WTC11 (cell line): ENCODE measurements around the gene SENP1. TPM values are rescaled to one million over a fixed set of nuclear protein-coding genes. Genes with fewer than 3 reads are reported as not detected.

Experiments used
- ATAC-seq: fragments of 200-7000 bp; cut with Tn5 transposase; 2 replicates; pipeline ENCODE4 v1.10.0; 2021; ENCODE audit warnings: mild to moderate bottlenecking, moderate library complexity
- CTCF ChIA-PET: fragments of 300-600 bp; sonication (Branson Sonifier 250); formaldehyde crosslinking; loops from one replicate; lab custom pipeline; 2021; ENCODE audit warnings: antibody characterized with exemption; lab: Charles Lee
- POLR2A ChIA-PET: fragments of 350-600 bp; sonication (Branson Sonifier 250); formaldehyde crosslinking; loops from one replicate; lab custom pipeline; 2021; ENCODE audit warnings: antibody characterized with exemption; lab: Charles Lee
- DNase-seq: peaks from one replicate; pipeline ENCODE4 v3.0.0; 2021; ENCODE audit warnings: low spot score
- H3K27ac Mint-ChIP-seq: 2 replicates; pipeline ENCODE4 v1.8.0; 2021; ENCODE audit warnings: mixed read lengths
- H3K27me3 Mint-ChIP-seq: 2 replicates; pipeline ENCODE4 v1.8.0; 2021; ENCODE audit warnings: low read depth, mild to moderate bottlenecking, moderate library complexity, mixed read lengths
- H3K36me3 Mint-ChIP-seq: 2 replicates; pipeline ENCODE4 v1.8.0; 2021; ENCODE audit warnings: mixed read lengths
- H3K4me1 Mint-ChIP-seq: 2 replicates; pipeline ENCODE4 v1.8.0; 2022; ENCODE audit warnings: mixed read lengths
- H3K4me3 Mint-ChIP-seq: 2 replicates; pipeline ENCODE4 v1.8.0; 2021; ENCODE audit warnings: mild to moderate bottlenecking, moderate library complexity, mixed read lengths
- H3K9me3 Mint-ChIP-seq: 2 replicates; pipeline ENCODE4 v1.8.0; 2021; ENCODE audit warnings: mixed read lengths
- ATF2 ChIP-seq: sonication (generic); formaldehyde crosslinking; IDR thresholded peaks from 2 replicates; pipeline ENCODE4 v1.8.1; 2022; ENCODE audit warnings: low read depth, missing genetic modification reagents, borderline replicate concordance
- CBFB ChIP-seq: sonication (generic); formaldehyde crosslinking; IDR thresholded peaks from 2 replicates; pipeline ENCODE4 v1.8.1; 2022; ENCODE audit warnings: mild to moderate bottlenecking, low read depth, missing genetic modification reagents
- CREB1 ChIP-seq: sonication (generic); formaldehyde crosslinking; IDR thresholded peaks from 2 replicates; pipeline ENCODE4 v1.8.0; 2023; ENCODE audit warnings: mild to moderate bottlenecking, missing genetic modification reagents
- CREM ChIP-seq: sonication (generic); formaldehyde crosslinking; IDR thresholded peaks from 2 replicates; pipeline ENCODE4 v1.8.1; 2022; ENCODE audit warnings: mild to moderate bottlenecking, missing genetic modification reagents, moderate library complexity
- E2F4 ChIP-seq: sonication (generic); formaldehyde crosslinking; IDR thresholded peaks from 2 replicates; pipeline ENCODE4 v1.8.1; 2022; ENCODE audit warnings: low read depth, mild to moderate bottlenecking, moderate library complexity, missing genetic modification reagents, borderline replicate concordance
- ELF4 ChIP-seq: sonication (generic); formaldehyde crosslinking; IDR thresholded peaks from 2 replicates; pipeline ENCODE4 v1.8.1; 2022; ENCODE audit warnings: low read depth, mild to moderate bottlenecking, moderate library complexity, missing genetic modification reagents
- FOXP1 ChIP-seq: sonication (generic); formaldehyde crosslinking; IDR thresholded peaks from 2 replicates; pipeline ENCODE4 v1.8.0; 2022; ENCODE audit warnings: missing genetic modification reagents, mild to moderate bottlenecking, moderate library complexity, borderline replicate concordance
- GRHL2 ChIP-seq: fragments of 250-450 bp; sonication (Bioruptor Pico); IDR thresholded peaks from 2 replicates; pipeline ENCODE4 v1.8.0; 2022; ENCODE audit warnings: mild to moderate bottlenecking, moderate library complexity; ENCODE audit not compliant: insufficient replicate concordance, severe bottlenecking
- HMGXB4 ChIP-seq: sonication (generic); formaldehyde crosslinking; IDR thresholded peaks from 2 replicates; pipeline ENCODE4 v1.8.1; 2023; ENCODE audit warnings: mild to moderate bottlenecking, moderate library complexity, missing genetic modification reagents
- MAX ChIP-seq: sonication (generic); formaldehyde crosslinking; IDR thresholded peaks from 2 replicates; pipeline ENCODE4 v1.8.0; 2022; ENCODE audit warnings: mild to moderate bottlenecking, missing genetic modification reagents
- NR1H2 ChIP-seq: sonication (generic); formaldehyde crosslinking; IDR thresholded peaks from 2 replicates; pipeline ENCODE4 v1.9.0; 2021; ENCODE audit warnings: mild to moderate bottlenecking, moderate library complexity, missing genetic modification reagents
- NR3C1 ChIP-seq: sonication (generic); formaldehyde crosslinking; conservative IDR thresholded peaks from 2 replicates; pipeline ENCODE4 v1.8.1; 2023; ENCODE audit warnings: low read depth, mild to moderate bottlenecking, missing genetic modification reagents
- SP1 ChIP-seq: sonication (generic); formaldehyde crosslinking; conservative IDR thresholded peaks from 2 replicates; pipeline ENCODE4 v1.8.1; 2022; ENCODE audit warnings: missing genetic modification reagents
- STAT6 ChIP-seq: sonication (generic); formaldehyde crosslinking; conservative IDR thresholded peaks from 2 replicates; pipeline ENCODE4 v1.8.1; 2023; ENCODE audit warnings: mild to moderate bottlenecking, low read depth, missing genetic modification reagents, moderate library complexity
- USF1 ChIP-seq: sonication (generic); formaldehyde crosslinking; IDR thresholded peaks from 2 replicates; pipeline ENCODE4 v1.8.0; 2022; ENCODE audit warnings: mild to moderate bottlenecking, missing genetic modification reagents
- ZBTB21 ChIP-seq: sonication (generic); formaldehyde crosslinking; IDR thresholded peaks from 2 replicates; pipeline ENCODE4 v1.8.1; 2023; ENCODE audit warnings: mild to moderate bottlenecking, missing genetic modification reagents, borderline replicate concordance
- ZBTB43 ChIP-seq: sonication (generic); formaldehyde crosslinking; IDR thresholded peaks from 2 replicates; pipeline ENCODE4 v1.8.1; 2023; ENCODE audit warnings: mild to moderate bottlenecking, missing genetic modification reagents
- ZNF416 ChIP-seq: fragments of 250-450 bp; sonication (Bioruptor Pico); IDR thresholded peaks from 2 replicates; pipeline ENCODE4 v1.9.0; 2021; ENCODE audit warnings: mild to moderate bottlenecking, inconsistent platforms
- total RNA-seq: library from RNA; stranded (reverse); gene quantifications from 3 replicates; pipeline ENCODE4 v1.2.3, GENCODE V29; 2021

SENP1 gene
- total RNA-seq, 1 experiment from 2014 or later: 20.4 TPM

- TF ChIP-seq HMGXB4: no peak
Observed at GRCh38 chr12:48005001-48005749, 100.7 kb downstream of the SENP1 start (continued).

- ATAC-seq (peak; percentile 40), DNase-seq (peak; percentile 78)
- Mint-ChIP-seq H3K27me3 (peaks cover 100% of the 10 kb centered on the region), H3K4me3 (peak within 1 kb of the TSS; percentile 81), H3K27ac (no peak within 1 kb of the TSS), H3K4me1 (peaks cover 52% of the 10 kb centered on the region), H3K9me3 (no peaks in the 10 kb centered on the region), H3K36me3 (no peaks in the 10 kb centered on the region)
- POLR2A ChIA-PET: interaction anchor here (0.6 to 0.9 kb wide), 2 partner anchors 99 to 191 kb away, joined by 3 to 9 read pairs; partner anchors contain the start of gene VDR
- CTCF ChIA-PET: interaction anchor here (0.6 to 4.0 kb wide), 12 partner anchors 12 to 193 kb away, joined by 3 to 18 read pairs (median 5); partner anchors contain the start of genes TMEM106C and VDR
- TF ChIP-seq ZBTB21 (CRISPR knock-in tag): no peak
- 0 out of 2 replicates have a peak, but pooled peaks have one; percentile 4 for TF ChIP-seq E2F4 (CRISPR knock-in tag)
- TF ChIP-seq NR1H2 (CRISPR knock-in tag): no peak
- TF ChIP-seq ZNF416 (CRISPR knock-in tag): no peak
- TF ChIP-seq MAX (CRISPR knock-in tag): peak; percentile 33
- no peak for TF ChIP-seq ATF2 (CRISPR knock-in tag)
- peak; percentile 23; the same call in 1 of the 2 replicates for TF ChIP-seq ZBTB43 (CRISPR knock-in tag)
- peak; percentile 25; the same call in 1 of the 2 replicates for TF ChIP-seq HMGXB4
- no peak for TF ChIP-seq GRHL2
- no peak for TF ChIP-seq STAT6 (CRISPR knock-in tag)
- TF ChIP-seq CBFB (CRISPR knock-in tag): no peak
- peak; percentile 24; the same call in 1 of the 2 replicates for TF ChIP-seq FOXP1
- 0 out of 2 replicates have a peak, but pooled peaks have one; percentile 57 for TF ChIP-seq CREB1
- no peak for TF ChIP-seq CREM
- TF ChIP-seq USF1 (CRISPR knock-in tag): 0 out of 2 replicates have a peak, but pooled peaks have one; percentile 13
- peak; percentile 59 for TF ChIP-seq SP1 (CRISPR knock-in tag)
- TF ChIP-seq ELF4 (CRISPR knock-in tag): no peak
- no peak for TF ChIP-seq NR3C1
Observed at GRCh38 chr12:48004053-48004941, 101.6 kb downstream of the SENP1 start, which contains the start of gene COL2A1. Gene COL2A1, minus strand, starts transcription at chr12:48004476. Its CDS starts 155 bp downstream, at chr12:48004321.
